Measurements from ENCODE around the gene GPC6.
"Not testable (repeated sequence)": the region's sequence is repeated elsewhere in the genome, so short reads cannot be mapped to it uniquely, and the experiment has no call there.

The GPC6 gene

GRCh38 chr13:94204946-94205345 is 978.3 kb downstream of the GPC6 start:
- DNase-seq (ENCODE audit: low read depth), result no peak

DNA sequence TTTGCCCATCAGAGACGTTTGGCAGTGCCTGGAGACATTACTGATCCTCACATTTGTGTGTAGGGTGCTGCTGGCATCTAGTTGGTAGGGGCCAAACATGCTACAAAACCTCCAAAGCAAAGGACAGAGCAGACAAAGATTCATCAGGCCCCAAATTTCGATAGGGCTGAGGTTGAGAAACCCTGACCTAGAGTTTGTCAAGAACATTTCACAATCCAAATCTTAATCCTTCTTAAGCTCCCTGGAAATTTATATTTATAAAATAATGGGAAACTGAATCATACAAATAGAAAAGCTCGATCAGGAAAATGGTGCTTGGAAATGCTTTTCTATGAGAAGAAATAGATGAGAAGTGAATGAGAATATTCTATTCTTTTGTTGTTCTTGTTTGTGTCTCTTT is 979.3 kb downstream of the GPC6 start:
- no peak for DNase-seq (ENCODE audit: low read depth)

GRCh38 chr13:94209117-94209516 is 982.5 kb downstream of the GPC6 start:
- DNase-seq (ENCODE audit: low read depth), result no peak

- not testable (repeated sequence) for DNase-seq (ENCODE audit: low read depth)
Measured at GRCh38 chr13:94209913-94210312, 983.3 kb downstream of the GPC6 start.

DNA sequence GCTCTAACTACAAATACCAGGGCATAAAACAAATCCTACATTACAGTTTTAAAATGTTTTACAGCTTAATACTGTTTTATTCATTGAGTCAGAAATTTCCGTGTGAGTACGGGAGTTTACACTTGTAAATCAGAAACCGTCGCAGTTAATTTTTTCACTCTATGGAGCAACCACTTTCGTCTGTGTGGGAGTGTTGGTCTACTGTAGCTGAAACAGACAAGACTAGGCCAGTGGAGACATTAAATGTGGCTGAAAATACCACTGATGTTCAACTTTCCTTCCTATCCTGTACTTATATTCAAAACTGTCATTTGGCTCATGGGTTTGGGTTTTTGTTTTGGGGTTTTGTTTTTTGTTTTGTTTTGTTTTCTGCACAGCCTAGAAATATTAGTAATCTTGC is 984.2 kb downstream of the GPC6 start:
- DNase-seq (ENCODE audit: low read depth), result no peak

- no peak for DNase-seq (ENCODE audit: low read depth)
Measured at GRCh38 chr13:94212196-94212595, 985.6 kb downstream of the GPC6 start.

GRCh38 chr13:94214121-94214520 is 987.5 kb downstream of the GPC6 start:
- no peak for DNase-seq (ENCODE audit: low read depth)

DNA sequence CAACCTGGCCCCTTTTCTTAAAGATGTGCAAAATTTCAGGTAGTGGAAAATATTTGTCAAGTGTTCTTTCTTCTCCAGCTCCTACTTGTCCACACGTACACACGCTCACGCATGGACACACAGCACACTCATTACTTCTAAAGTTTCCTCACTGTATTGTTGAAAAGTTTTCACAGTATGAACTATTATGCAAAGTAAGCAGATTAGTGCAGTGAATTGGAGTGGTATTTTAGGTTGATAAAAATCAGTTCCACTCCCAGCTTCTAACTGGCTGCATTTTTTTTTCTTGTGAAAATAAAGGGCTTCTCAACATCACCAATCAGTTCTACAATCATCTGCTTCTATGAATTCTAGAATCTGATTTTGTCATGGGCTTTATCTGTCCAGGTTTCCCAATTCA is 988.4 kb downstream of the GPC6 start:
- DNase-seq (ENCODE audit: low read depth), result no peak

- DNase-seq (ENCODE audit: low read depth), result no peak
Measured at GRCh38 chr13:94216476-94216875, 989.9 kb downstream of the GPC6 start.

DNA sequence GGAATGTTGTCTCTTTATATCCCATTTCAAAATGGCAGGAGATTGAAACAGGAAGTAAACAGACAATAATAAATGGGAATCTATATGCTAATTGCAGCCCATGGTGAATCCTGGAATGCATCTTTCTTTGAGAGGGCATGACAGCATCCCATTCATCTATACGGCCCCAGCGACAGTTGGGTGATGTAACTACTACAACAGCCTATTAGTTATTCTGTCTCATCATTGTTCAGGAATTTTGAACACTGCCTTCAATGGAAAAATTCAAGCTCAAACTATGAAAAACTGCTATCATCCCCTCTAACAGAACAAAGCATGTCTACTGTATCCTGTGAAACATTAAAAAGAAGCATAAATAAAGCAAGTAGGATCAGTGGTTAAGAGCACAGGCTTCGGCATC is 990.8 kb downstream of the GPC6 start:
- DNase-seq (ENCODE audit: low read depth), result no peak

GRCh38 chr13:94218537-94218936 is 991.9 kb downstream of the GPC6 start:
- DNase-seq (ENCODE audit: low read depth), result no peak

- no peak for DNase-seq (ENCODE audit: low read depth)
Measured at GRCh38 chr13:94218951-94219350, 992.3 kb downstream of the GPC6 start.

GRCh38 chr13:94224670-94225069 is 998.1 kb downstream of the GPC6 start:
- no peak for DNase-seq (ENCODE audit: low read depth)

- no peak for DNase-seq (ENCODE audit: low read depth)
Measured at GRCh38 chr13:94227255-94227879, 1000.8 kb downstream of the GPC6 start.

DNA sequence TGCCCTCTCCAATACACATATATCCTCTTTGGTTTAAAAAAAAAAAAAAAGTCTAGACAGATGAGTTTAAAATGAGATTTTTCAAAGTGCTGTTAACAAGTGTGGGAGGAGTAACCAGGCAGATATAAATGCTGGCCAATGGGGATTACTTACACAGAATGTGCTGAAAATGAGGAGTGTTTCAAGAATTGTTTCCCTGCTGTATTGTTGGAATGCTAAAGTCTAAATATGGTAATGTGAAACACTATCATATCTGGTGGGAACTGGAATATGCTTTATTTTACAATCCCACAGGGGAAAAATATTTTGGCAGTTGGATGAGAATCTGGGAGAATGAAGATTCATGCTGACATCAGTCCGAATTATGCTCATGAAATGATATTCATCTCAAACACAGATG is 1002.2 kb downstream of the GPC6 start:
- no peak for DNase-seq (ENCODE audit: low read depth)

DNA sequence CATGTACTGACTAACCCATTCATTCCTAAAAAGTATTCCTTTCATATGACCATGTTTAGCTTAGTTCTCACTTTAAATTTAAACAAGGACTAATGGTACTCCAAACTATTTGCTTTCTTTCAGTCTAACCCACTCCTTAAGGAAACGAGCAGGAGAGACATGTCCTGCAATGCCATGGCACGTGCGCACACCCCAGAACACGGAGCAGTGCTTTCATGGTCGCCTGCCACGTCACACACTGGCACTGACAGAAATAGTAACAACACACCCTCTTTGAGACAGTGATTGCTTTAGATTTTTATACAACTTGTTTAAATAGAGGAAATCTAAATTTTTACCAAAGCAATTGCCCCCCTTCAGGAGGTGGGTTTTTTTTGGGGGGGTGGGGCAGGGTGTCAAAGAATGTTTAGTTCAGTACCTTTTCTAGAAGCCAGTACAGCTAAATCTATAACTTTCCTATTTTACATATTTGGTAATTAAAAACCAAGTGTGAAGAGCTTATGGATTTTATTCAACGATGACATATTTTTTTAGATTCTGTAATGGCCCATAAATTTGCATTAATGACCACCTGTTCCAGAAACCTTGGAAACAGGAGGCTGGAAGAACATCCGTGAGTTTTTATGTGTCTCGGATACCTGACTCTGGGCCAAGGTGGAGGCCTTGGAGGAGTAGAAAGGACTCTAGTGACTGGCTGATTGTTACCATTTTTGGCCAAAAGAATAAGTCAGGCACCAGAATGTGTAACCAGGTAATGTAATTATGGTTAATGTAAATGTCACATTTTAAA is 1005.7 kb downstream of the GPC6 start:
- DNase-seq (ENCODE audit: low read depth), result no peak

- DNase-seq (ENCODE audit: low read depth), result no peak
Measured at GRCh38 chr13:94232956-94233355, 1006.3 kb downstream of the GPC6 start.

DNA sequence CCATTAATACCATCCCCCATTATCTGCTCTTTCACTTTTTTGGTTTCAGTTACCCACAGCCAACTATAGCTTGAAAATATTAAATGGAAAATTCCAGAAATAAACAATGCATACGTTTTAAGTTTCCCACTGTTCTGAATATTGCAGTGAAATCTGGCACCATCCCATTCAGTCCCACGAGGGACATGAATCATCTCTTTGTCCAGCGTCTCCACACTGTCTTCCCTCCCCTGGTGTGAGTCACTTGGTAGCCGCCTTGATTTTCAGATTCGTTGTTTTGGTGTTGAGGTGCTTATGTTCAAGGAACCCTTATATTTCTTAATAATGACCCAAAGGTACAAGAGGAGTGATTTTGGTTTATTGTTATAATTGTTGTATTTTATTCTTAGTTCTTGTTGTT is 1006.8 kb downstream of the GPC6 start:
- DNase-seq (ENCODE audit: low read depth), result peak; percentile 58

- DNase-seq (ENCODE audit: low read depth), result no peak
Measured at GRCh38 chr13:94233837-94234236, 1007.2 kb downstream of the GPC6 start.

GRCh38 chr13:94234738-94235137 is 1008.1 kb downstream of the GPC6 start:
- no peak for DNase-seq (ENCODE audit: low read depth)

GRCh38 chr13:94236132-94236531 is 1009.5 kb downstream of the GPC6 start:
- no peak for DNase-seq (ENCODE audit: low read depth)

DNA sequence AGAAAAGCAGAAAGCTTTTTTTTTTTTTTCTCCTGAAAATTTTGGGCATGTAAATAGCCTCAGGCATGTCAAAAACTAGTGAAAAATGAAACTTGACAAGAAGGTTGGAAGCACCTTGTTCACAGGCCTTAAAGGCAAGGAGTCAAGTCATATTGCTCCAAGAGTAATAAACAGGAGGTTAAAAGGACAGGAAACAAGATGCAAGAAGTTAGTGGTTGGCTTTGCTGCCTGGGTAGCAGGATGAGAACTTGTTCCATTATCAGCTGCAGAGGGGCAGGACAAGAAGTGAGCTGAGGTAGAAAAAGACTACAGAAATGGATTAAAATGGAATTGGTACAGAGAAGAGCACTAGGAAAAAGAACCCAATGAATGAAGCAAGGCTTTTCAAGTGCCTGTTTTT is 1010.3 kb downstream of the GPC6 start:
- no peak for DNase-seq (ENCODE audit: low read depth)

- peak; percentile 36 for DNase-seq (ENCODE audit: low read depth)
Measured at GRCh38 chr13:94239135-94239534, 1012.5 kb downstream of the GPC6 start.

DNA sequence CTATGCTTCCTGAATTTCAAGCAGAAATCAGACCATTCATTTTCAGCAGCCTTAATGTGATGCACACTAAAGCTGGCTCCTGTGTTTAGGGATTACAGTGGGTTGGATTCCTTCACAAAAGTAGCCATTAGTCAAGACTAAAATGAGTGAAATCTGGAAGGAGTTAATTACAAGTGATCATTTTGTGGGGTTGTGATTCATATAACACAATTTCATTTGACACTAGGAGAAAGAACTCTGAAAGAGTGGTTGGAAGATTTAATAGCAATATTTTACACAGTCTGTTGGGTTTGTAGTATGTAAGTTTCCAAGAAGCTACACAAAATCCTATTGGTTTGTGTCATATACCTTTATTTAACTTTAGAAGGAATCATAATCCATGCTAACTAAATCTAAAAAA is 1015.9 kb downstream of the GPC6 start:
- no peak for DNase-seq (ENCODE audit: low read depth)
